Hindlimb muscle (tissue), 1 donor: Measurements from ENCODE around the gene ZDHHC1. TPM values are rescaled to one million over a fixed set of nuclear protein-coding genes. Genes with fewer than 3 reads are reported as not detected.

Experiments used
- DNase-seq: peaks from one replicate; pipeline ENCODE4 v3.0.0-alpha.2; 2013
- polyA plus RNA-seq: library from polyadenylated mRNA; unstranded; fragments of 120-200 nt; gene quantifications from one replicate; pipeline ENCODE4 v1.2.1, GENCODE V29; 2013; ENCODE audit not compliant: insufficient read length

The ZDHHC1 gene
- polyA plus RNA-seq, 1 donor: 18.3 TPM

GRCh38 chr16:67406111-67406971, 9.9 kb downstream of the ZDHHC1 start:
- peak; percentile 85 for DNase-seq

GRCh38 chr16:67405336-67405735, 10.9 kb downstream of the ZDHHC1 start:
- no peak for DNase-seq

GRCh38 chr16:67404740-67405226, 11.5 kb downstream of the ZDHHC1 start:
- DNase-seq: no peak

- DNase-seq: no peak
These were observed 12.2 kb downstream of the ZDHHC1 start for GRCh38 chr16:67403976-67404555.

GRCh38 chr16:67400901-67401300, 15.4 kb downstream of the ZDHHC1 start:
- no peak for DNase-seq

GRCh38 chr16:67399749-67400704, 16.2 kb downstream of the ZDHHC1 start:
- no peak for DNase-seq

GRCh38 chr16:67399218-67399733, 17.0 kb downstream of the ZDHHC1 start:
- DNase-seq: peak; percentile 61

GRCh38 chr16:67398546-67399217, 17.6 kb downstream of the ZDHHC1 start:
- no peak for DNase-seq

- no peak for DNase-seq
These were observed 18.3 kb downstream of the ZDHHC1 start for GRCh38 chr16:67397812-67398545.

GRCh38 chr16:67397036-67397801, 19.1 kb downstream of the ZDHHC1 start:
- DNase-seq: no peak

- peak; percentile 86 for DNase-seq
These were observed 19.9 kb downstream of the ZDHHC1 start for GRCh38 chr16:67396159-67397035.

- DNase-seq: no peak
These were observed 20.7 kb downstream of the ZDHHC1 start for GRCh38 chr16:67395458-67396158.

- no peak for DNase-seq
These were observed 21.2 kb downstream of the ZDHHC1 start for GRCh38 chr16:67395105-67395457.

GRCh38 chr16:67394155-67395104, 21.8 kb downstream of the ZDHHC1 start:
- no peak for DNase-seq

- DNase-seq: no peak
These were observed 22.5 kb downstream of the ZDHHC1 start for GRCh38 chr16:67393788-67394154.

GRCh38 chr16:67393111-67393787, 23.0 kb downstream of the ZDHHC1 start, which contains the start of gene TPPP3:
TPPP3 (minus strand) TSS chr16:67393498; CDS start chr16:67391111, 2,387 bp downstream.
- DNase-seq: peak; percentile 88
